ENCODE measurements around the gene MAP1LC3B. TPM values are rescaled to one million over a fixed set of nuclear protein-coding genes. Genes with fewer than 3 reads are reported as not detected.

MAP1LC3B gene
- total and polyA plus RNA-seq, 2 experiments from 2014 or later = 73.3 to 134 TPM

DNA sequence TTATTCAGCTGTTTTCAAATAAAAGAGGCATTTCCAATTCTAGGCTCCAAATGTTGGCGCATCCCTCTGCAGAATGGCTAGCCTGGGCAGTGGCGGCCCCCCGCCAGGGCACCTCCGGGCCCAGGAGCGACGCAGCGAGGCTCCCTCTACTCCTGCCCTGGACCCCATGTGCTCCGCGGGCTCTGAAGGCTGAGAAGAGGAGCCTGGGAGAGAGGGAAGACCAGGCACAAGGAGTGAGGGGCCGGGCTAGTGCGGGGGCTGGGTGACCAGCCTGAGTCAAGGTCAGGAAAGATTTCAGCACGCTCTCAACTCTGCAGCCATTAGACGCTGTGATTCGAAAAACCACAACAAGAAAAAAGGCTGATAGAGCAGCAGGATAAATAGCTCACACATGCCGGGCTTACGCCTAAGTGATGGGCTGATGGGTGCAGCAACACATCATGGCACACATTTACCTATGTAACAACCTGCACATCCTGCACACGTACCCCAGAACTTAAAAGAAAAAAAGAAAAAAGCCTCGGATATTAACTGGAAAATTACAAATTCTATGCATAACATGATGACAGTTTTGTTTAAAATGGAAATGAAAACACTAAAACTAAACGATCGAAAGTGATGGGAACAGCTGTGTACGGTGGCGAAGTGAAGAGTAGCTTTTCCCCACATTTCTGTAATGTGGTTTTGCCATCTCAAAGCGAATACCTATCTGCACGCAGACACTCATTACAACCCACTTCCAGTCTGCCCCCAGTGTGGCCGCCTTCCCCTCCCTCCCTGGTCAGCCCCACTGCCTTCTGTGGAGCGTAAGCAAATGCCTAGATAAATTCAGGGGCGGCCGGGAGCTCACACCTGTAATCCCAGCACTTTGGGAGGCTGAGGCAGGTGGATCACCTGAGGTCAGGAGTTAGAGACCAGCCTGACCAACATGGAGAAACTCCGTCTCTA lies 44.4 kb downstream of the MAP1LC3B start:
- H3K27ac ChIP-seq = peak overlapping the region; percentile 4
- no peaks in the 10 kb centered on the region for H3K27me3 ChIP-seq
- H3K9me2 ChIP-seq (replicated peaks; ENCODE audit: insufficient read depth) = no peaks in the 10 kb centered on the region
- no peaks in the 10 kb centered on the region for H3K9me3 ChIP-seq (ENCODE audit: low read depth)
- no peaks in the 10 kb centered on the region for H3K36me3 ChIP-seq (replicated peaks; ENCODE audit: insufficient read depth, low read depth)
- no peak overlapping the region for H3K4me2 ChIP-seq
- no peak for TF ChIP-seq EZH2 (IDR thresholded peaks at IDR 0.05; ENCODE audit: borderline replicate concordance)
- TF ChIP-seq EZH2phosphoT487 (IDR thresholded peaks at IDR 0.05; ENCODE audit: low read depth, severe bottlenecking, unreplicated experiment) = no peak
- TF ChIP-seq, protein P1, sequence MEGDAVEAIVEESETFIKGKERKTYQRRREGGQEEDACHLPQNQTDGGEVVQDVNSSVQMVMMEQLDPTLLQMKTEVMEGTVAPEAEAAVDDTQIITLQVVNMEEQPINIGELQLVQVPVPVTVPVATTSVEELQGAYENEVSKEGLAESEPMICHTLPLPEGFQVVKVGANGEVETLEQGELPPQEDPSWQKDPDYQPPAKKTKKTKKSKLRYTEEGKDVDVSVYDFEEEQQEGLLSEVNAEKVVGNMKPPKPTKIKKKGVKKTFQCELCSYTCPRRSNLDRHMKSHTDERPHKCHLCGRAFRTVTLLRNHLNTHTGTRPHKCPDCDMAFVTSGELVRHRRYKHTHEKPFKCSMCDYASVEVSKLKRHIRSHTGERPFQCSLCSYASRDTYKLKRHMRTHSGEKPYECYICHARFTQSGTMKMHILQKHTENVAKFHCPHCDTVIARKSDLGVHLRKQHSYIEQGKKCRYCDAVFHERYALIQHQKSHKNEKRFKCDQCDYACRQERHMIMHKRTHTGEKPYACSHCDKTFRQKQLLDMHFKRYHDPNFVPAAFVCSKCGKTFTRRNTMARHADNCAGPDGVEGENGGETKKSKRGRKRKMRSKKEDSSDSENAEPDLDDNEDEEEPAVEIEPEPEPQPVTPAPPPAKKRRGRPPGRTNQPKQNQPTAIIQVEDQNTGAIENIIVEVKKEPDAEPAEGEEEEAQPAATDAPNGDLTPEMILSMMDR (IDR thresholded peaks at IDR 0.05; ENCODE audit: poor library complexity) = no peak
- peaks cover 68% of the 10 kb centered on the region for H3K79me2 ChIP-seq
- no peak for DNase-seq (ENCODE audit: low spot score)
- no peak overlapping the region for H2AFZ ChIP-seq
- H3K4me1 ChIP-seq (ENCODE audit: insufficient read depth) = peaks cover 4% of the 10 kb centered on the region
- peaks cover 17% of the 10 kb centered on the region for H4K20me1 ChIP-seq (ENCODE audit: insufficient read depth, poor library complexity, severe bottlenecking)
- 76% methylated on average over 29 of the region's 29 CpGs for WGBS (ENCODE audit: low lambda C conversion rate, missing lambda C conversion rate)
- no peak overlapping the region for H3K4me3 ChIP-seq

DNA sequence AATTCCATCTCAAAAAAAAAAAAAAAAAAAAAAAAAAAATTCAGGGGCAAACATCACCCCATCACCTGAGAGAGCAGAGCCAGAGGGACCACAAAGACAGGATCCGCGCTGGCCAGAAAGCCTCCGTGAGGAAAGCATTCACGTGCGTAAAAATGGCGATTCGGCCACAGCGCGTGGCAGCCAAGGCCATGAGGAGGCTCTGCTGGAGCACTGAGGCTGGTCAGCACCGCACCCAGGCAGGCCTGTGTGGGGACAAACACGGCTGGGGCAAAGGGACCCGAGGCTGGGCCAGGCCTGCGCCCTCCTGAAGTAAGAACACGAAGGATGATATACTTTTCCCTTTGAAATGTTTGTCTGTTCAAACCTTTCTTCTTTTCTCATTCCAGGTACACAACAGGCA lies 45.2 kb downstream of the MAP1LC3B start:
- no peaks in the 10 kb centered on the region for H3K36me3 ChIP-seq (replicated peaks; ENCODE audit: insufficient read depth, low read depth)
- peaks cover 17% of the 10 kb centered on the region for H4K20me1 ChIP-seq (ENCODE audit: insufficient read depth, poor library complexity, severe bottlenecking)
- WGBS (ENCODE audit: low lambda C conversion rate, missing lambda C conversion rate) = 95% methylated on average over 14 of the region's 14 CpGs

DNA sequence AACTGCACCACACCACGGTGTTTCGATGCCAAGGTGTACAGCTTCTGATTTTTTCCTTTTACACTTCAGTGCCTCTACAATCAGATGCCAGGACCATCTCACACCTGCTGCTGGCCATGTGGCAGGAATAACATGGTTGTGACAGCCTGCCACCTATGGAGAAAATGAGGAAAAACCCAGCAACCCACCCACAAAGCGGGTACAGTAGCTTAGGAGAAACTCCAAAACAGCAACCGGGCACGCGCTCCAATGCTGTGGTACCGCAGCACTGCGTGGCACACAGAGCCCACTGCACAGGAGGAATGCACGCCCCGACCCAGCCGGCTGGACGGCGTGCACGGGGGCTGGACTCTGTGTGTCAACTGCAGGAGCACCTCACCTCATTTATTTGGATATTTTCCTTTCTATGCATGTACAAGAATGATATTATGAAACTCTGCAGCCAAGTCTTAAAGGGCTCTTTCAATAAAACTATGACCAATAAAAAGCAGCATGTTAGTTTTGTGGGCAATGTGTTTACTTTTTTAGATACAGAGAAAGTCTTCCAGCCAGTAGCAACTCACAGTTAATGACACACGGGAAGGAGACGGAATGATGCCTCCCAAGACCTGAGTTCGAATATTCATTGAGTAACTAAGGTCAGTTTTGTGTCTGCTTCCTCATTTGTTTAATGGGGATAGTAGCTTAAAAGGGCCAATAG lies 45.9 kb downstream of the MAP1LC3B start:
- Histone ChIP-seq H3K36me3 (replicated peaks; ENCODE audit: insufficient read depth, low read depth) (no peaks in the 10 kb centered on the region), H4K20me1 (ENCODE audit: insufficient read depth, poor library complexity, severe bottlenecking) (peaks cover 14% of the 10 kb centered on the region)
- WGBS (ENCODE audit: low lambda C conversion rate, missing lambda C conversion rate) = 89% methylated on average over 17 of the region's 17 CpGs

More for the DNA sequence above, 45.2 kb downstream of the MAP1LC3B start:
- Histone ChIP-seq H3K9me3 (ENCODE audit: low read depth) (no peaks in the 10 kb centered on the region), H3K4me3 (no peak overlapping the region), H3K9me2 (replicated peaks; ENCODE audit: insufficient read depth) (no peaks in the 10 kb centered on the region), H3K27ac (no peak overlapping the region), H2AFZ (no peak overlapping the region), H3K27me3 (no peaks in the 10 kb centered on the region), H3K4me2 (no peak overlapping the region), H3K4me1 (ENCODE audit: insufficient read depth) (peaks cover 4% of the 10 kb centered on the region), H3K79me2 (peaks cover 77% of the 10 kb centered on the region)
- no peak for DNase-seq (ENCODE audit: low spot score)
- TF ChIP-seq, protein P1 (IDR thresholded peaks at IDR 0.05; ENCODE audit: poor library complexity) = no peak
- TF ChIP-seq EZH2 (IDR thresholded peaks at IDR 0.05; ENCODE audit: borderline replicate concordance) = no peak
- no peak for TF ChIP-seq EZH2phosphoT487 (IDR thresholded peaks at IDR 0.05; ENCODE audit: low read depth, severe bottlenecking, unreplicated experiment)

More for the DNA sequence above, 45.9 kb downstream of the MAP1LC3B start:
- Histone ChIP-seq H3K4me3 (no peak overlapping the region), H2AFZ (no peak overlapping the region), H3K9me2 (replicated peaks; ENCODE audit: insufficient read depth) (no peaks in the 10 kb centered on the region), H3K27me3 (no peaks in the 10 kb centered on the region), H3K27ac (no peak overlapping the region), H3K9me3 (ENCODE audit: low read depth) (no peaks in the 10 kb centered on the region), H3K4me1 (ENCODE audit: insufficient read depth) (peaks cover 4% of the 10 kb centered on the region), H3K4me2 (no peak overlapping the region), H3K79me2 (peaks cover 81% of the 10 kb centered on the region)
- DNase-seq (ENCODE audit: low spot score) = no peak
- TF ChIP-seq EZH2phosphoT487 (IDR thresholded peaks at IDR 0.05; ENCODE audit: low read depth, severe bottlenecking, unreplicated experiment) (no peak), EZH2 (IDR thresholded peaks at IDR 0.05; ENCODE audit: borderline replicate concordance) (no peak)
- TF ChIP-seq, protein P1 (IDR thresholded peaks at IDR 0.05; ENCODE audit: poor library complexity) = no peak
